Body of pancreas (tissue), 4 donors: Measurements from ENCODE around the gene LAPTM5. TPM values are rescaled to one million over a fixed set of nuclear protein-coding genes. Genes with fewer than 3 reads are reported as not detected.

Source experiments
- ATAC-seq: fragments of 150-250 bp; one replicate; pipeline ENCODE4 v1.9.1; 2016
- DNase-seq, 4 donors: peaks; one replicate each; pipeline ENCODE4 v3.0.0-alpha.2; 2019
- H3K27ac ChIP-seq, 4 donors: fragments of 200-600 bp; sonication (generic); 1 replicate in 3 of 4; 2 replicates in 1 of 4; pipeline versions ENCODE4 v1.5.1 to v1.6.1; 2016 to 2019; ENCODE audit warnings: mild to moderate bottlenecking in 1 of 4, mixed read lengths in 1 of 4, moderate library complexity in 1 of 4
- H3K27me3 ChIP-seq, 2 donors: fragments of 200-600 bp; sonication (generic); one replicate each; pipeline ENCODE4 v1.6.0; 2016; ENCODE audit warnings: mild to moderate bottlenecking in 1 of 2
- H3K36me3 ChIP-seq, 2 donors: fragments of 200-600 bp; sonication (generic); replicated peaks in 1 of 2; 2 replicates each; pipeline ENCODE4 v1.5.1; 2016; ENCODE audit warnings: low read depth in 2 of 2; ENCODE audit not compliant: insufficient read depth in 1 of 2
- H3K4me1 ChIP-seq: fragments of 200-600 bp; sonication (generic); one replicate; pipeline ENCODE4 v1.6.0; 2016
- H3K4me3 ChIP-seq, 2 donors: fragments of 200-600 bp; sonication (generic); 1 replicate in 1 of 2; 2 replicates in 1 of 2; pipeline ENCODE4 v1.5.1; 2016 to 2019
- H3K9me3 ChIP-seq, 3 donors: fragments of 200-600 bp; sonication (generic); 1 replicate in 2 of 3; 2 replicates in 1 of 3; pipeline ENCODE4 v1.5.1; 2016
- CTCF ChIP-seq, 7 experiments: fragments of 450-650 bp in 4 of 7; fragments of 200-600 bp in 3 of 7; sonication (generic) in 3 of 7; IDR thresholded peaks; one replicate each; pipeline ENCODE4 v1.5.1; 2016 to 2019; ENCODE audit warnings: antibody characterized with exemption in 7 of 7
- POLR2A ChIP-seq, 3 donors: fragments of 450-650 bp; IDR thresholded peaks; one replicate each; pipeline ENCODE4 v1.6.1; 2016; ENCODE audit warnings: antibody characterized with exemption in 3 of 3, mild to moderate bottlenecking in 2 of 3
- WGBS, 2 donors: methylation state at CpG; one replicate each; pipeline ENCODE4 v1.1.5; 2017; 5-methylcytosine and 5-hydroxymethylcytosine counted together
- intact Hi-C: fragments of 100-400 bp; cut with DNase I; formaldehyde crosslinking; loops from one replicate; pipeline ENCODE4 v1.15.1; 2023
- total RNA-seq, 2 donors: library from RNA; depleted of rRNA; stranded (reverse); fragments of >200 nt; gene quantifications; one replicate each; pipeline ENCODE4 v1.1.0, GENCODE V29; 2016

The LAPTM5 gene
- total RNA-seq, 2 donors from 2014 or later: 6.3 to 25.2 TPM

- WGBS, 2 donors: 60 to 68% methylated on average over 10 to 22 of the region's 22 CpGs
- H3K4me1 ChIP-seq: no peaks in the 10 kb centered on the region
- no peak for DNase-seq
- no peak overlapping the region for H3K27ac ChIP-seq
- H3K9me3 ChIP-seq: no peaks in the 10 kb centered on the region
- intact Hi-C loops: loop anchor here (5.0 kb wide), 1 partner anchor 52 kb away; the partner anchor contains the start of gene MATN1
- no peak for ATAC-seq
- no peaks in the 10 kb centered on the region for H3K27me3 ChIP-seq
- no peak for TF ChIP-seq CTCF (IDR thresholded peaks at IDR 0.05)
- no peak for TF ChIP-seq POLR2A (IDR thresholded peaks at IDR 0.05)
- no peaks in the 10 kb centered on the region for H3K36me3 ChIP-seq
- no peak overlapping the region for H3K4me3 ChIP-seq
These were observed 17.2 kb upstream of the LAPTM5 start for GRCh38 chr1:30774550-30775432.

- intact Hi-C loops: no loop called here
- WGBS, 2 donors: 50 to 51% methylated on average over 7 of the region's 7 CpGs
- H3K36me3 ChIP-seq: no peaks in the 10 kb centered on the region
- H3K4me1 ChIP-seq: no peaks in the 10 kb centered on the region
- ATAC-seq (no peak), DNase-seq (no peak)
- H3K9me3 ChIP-seq: no peaks in the 10 kb centered on the region
- no peak overlapping the region for H3K27ac ChIP-seq
- H3K4me3 ChIP-seq: no peak overlapping the region
- H3K27me3 ChIP-seq: no peaks in the 10 kb centered on the region
- TF ChIP-seq CTCF (IDR thresholded peaks at IDR 0.05): no peak
- TF ChIP-seq POLR2A (IDR thresholded peaks at IDR 0.05): no peak
These were observed 16.3 kb upstream of the LAPTM5 start for GRCh38 chr1:30773722-30774358.

GRCh38 chr1:30771005-30771404 is 13.4 kb upstream of the LAPTM5 start:
- H3K27me3 ChIP-seq: no peaks in the 10 kb centered on the region
- 65 to 74% methylated on average over 6 of the region's 6 CpGs for WGBS, 2 donors
- no peaks in the 10 kb centered on the region for H3K36me3 ChIP-seq
- no peaks in the 10 kb centered on the region for H3K4me1 ChIP-seq
- H3K4me3 ChIP-seq: no peak overlapping the region
- no peaks in the 10 kb centered on the region for H3K9me3 ChIP-seq
- intact Hi-C loops: no loop called here
- ATAC-seq (no peak), DNase-seq (no peak)
- H3K27ac ChIP-seq: no peak overlapping the region
- TF ChIP-seq POLR2A (IDR thresholded peaks at IDR 0.05): no peak
- no peak for TF ChIP-seq CTCF (IDR thresholded peaks at IDR 0.05)

GRCh38 chr1:30770150-30770549 is 12.6 kb upstream of the LAPTM5 start:
- intact Hi-C loops: no loop called here
- Histone ChIP-seq H3K4me3 (no peak overlapping the region), H3K36me3 (no peaks in the 10 kb centered on the region), H3K9me3 (no peaks in the 10 kb centered on the region), H3K4me1 (no peaks in the 10 kb centered on the region), H3K27me3 (no peaks in the 10 kb centered on the region), H3K27ac (no peak overlapping the region)
- TF ChIP-seq CTCF (IDR thresholded peaks at IDR 0.05) (no peak), POLR2A (IDR thresholded peaks at IDR 0.05) (no peak)
- DNase-seq (no peak), ATAC-seq (no peak)
- WGBS, 2 donors: 56 to 75% methylated on average over 10 of the region's 10 CpGs
